ENCODE results near the gene HMCN2. TPM values are rescaled to one million over a fixed set of nuclear protein-coding genes. Genes with fewer than 3 reads are reported as not detected.

Gene HMCN2
- total and polyA plus RNA-seq, 2 of the 4 experiments (the other 2 are of a cell fraction), result 0.02 TPM; not detected in 1

DNA sequence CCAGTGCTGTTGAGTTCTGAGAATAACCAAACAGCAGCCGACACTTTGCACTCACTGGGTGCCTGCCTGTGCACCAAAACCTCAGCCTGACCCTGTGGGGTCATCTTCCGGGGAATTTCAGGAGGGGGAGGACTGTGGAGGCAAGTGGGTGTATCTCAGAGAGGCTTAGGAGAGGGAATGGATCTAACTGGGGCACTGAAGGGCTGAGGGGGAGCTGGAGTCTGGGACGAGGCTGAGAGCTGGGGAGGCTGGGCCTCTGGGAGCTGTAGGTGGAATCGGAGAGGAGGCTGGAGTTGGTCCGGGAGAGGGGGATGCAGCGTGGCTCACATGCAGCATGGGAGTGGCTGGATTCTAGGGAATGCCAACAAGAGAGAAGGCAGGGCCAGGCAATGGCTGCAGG lies 164.3 kb downstream of the HMCN2 start:
- no peaks in the 10 kb centered on the region for H3K9me1 ChIP-seq (ENCODE audit: insufficient read depth, low read length)
- no peak overlapping the region for H2BK120ac ChIP-seq (ENCODE audit: low read depth, low read length)
- H2AK9ac ChIP-seq (replicated peaks; ENCODE audit: low read depth, low read length, poor library complexity), result no peak overlapping the region
- no peak overlapping the region for H3K4ac ChIP-seq (ENCODE audit: low read depth, low read length)
- no peaks in the 10 kb centered on the region for H4K20me1 ChIP-seq (ENCODE audit: insufficient read depth, low read length)
- H4K91ac ChIP-seq (ENCODE audit: insufficient read depth, low read depth, low read length), result no peak overlapping the region
- H3K27me3 ChIP-seq (ENCODE audit: control insufficient read depth, insufficient read depth, low read length), result peaks cover 13% of the 10 kb centered on the region
- no peak overlapping the region for H4K8ac ChIP-seq (ENCODE audit: low read depth in 2 of 2, low read length in 2 of 2)
- no peak overlapping the region for H3K18ac ChIP-seq (ENCODE audit: low read depth, low read length)
- ChIA-PET CTCF (no interaction called here), POLR2A (ENCODE audit: unreplicated experiment) (no interaction called here)
- H3K9ac ChIP-seq (ENCODE audit: low read depth, low read length), result no peak overlapping the region
- no peak overlapping the region for H3K27ac ChIP-seq (ENCODE audit: insufficient read depth, low read length)
- no peak overlapping the region for H2BK20ac ChIP-seq (ENCODE audit: low read depth, low read length)
- H3K23ac ChIP-seq (ENCODE audit: low read depth, low read length), result no peak overlapping the region
- H3K4me1 ChIP-seq (ENCODE audit: control insufficient read depth, insufficient read depth, low read length), result peaks cover 2% of the 10 kb centered on the region
- no peak overlapping the region for H3K56ac ChIP-seq (ENCODE audit: extremely low read depth, insufficient read depth, low read length)
- no peak overlapping the region for H3K4me3 ChIP-seq (ENCODE audit: insufficient read depth, low read depth, low read length)
- no peak for ATAC-seq (ENCODE audit: low read depth)
- H3K4me2 ChIP-seq (ENCODE audit: low read depth, low read length), result no peak overlapping the region
- no peak overlapping the region for H2BK5ac ChIP-seq (ENCODE audit: low read depth, low read length, poor library complexity, severe bottlenecking)
- no peaks in the 10 kb centered on the region for H3K36me3 ChIP-seq (ENCODE audit: control insufficient read depth, insufficient read depth, low read length)
- no peak overlapping the region for H2AK5ac ChIP-seq (ENCODE audit: low read depth, low read length)
- TF ChIP-seq MXI1 (IDR thresholded peaks at IDR 0.05; ENCODE audit: borderline replicate concordance, low read depth, low read length) (no peak), NFE2L2 (IDR thresholded peaks at IDR 0.05; ENCODE audit: low read depth, low read length) (no peak), MAFK (IDR thresholded peaks at IDR 0.05; ENCODE audit: low read depth, low read length) (no peak), FOS (IDR thresholded peaks at IDR 0.05; ENCODE audit: low read depth, low read length) (no peak), CEBPB (IDR thresholded peaks at IDR 0.05; ENCODE audit: low read depth, low read length) (no peak), RCOR1 (IDR thresholded peaks at IDR 0.05; ENCODE audit: insufficient replicate concordance, low read length) (no peak), SMC3 (IDR thresholded peaks at IDR 0.05; ENCODE audit: low read depth, low read length) (no peak), POLR2A (IDR thresholded peaks at IDR 0.05; ENCODE audit: low read depth, low read length) (no peak), MAZ (IDR thresholded peaks at IDR 0.05; ENCODE audit: borderline replicate concordance, low read depth, low read length) (no peak), CHD1 (IDR thresholded peaks at IDR 0.05; ENCODE audit: low read depth, low read length) (no peak), BHLHE40 (IDR thresholded peaks at IDR 0.05; ENCODE audit: low read depth, low read length) (no peak), RFX5 (IDR thresholded peaks at IDR 0.05; ENCODE audit: low read depth, low read length) (no peak), RAD21 (IDR thresholded peaks at IDR 0.05; ENCODE audit: low read length) (no peak)
- TF ChIP-seq, protein P1, sequence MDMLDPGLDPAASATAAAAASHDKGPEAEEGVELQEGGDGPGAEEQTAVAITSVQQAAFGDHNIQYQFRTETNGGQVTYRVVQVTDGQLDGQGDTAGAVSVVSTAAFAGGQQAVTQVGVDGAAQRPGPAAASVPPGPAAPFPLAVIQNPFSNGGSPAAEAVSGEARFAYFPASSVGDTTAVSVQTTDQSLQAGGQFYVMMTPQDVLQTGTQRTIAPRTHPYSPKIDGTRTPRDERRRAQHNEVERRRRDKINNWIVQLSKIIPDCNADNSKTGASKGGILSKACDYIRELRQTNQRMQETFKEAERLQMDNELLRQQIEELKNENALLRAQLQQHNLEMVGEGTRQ (IDR thresholded peaks at IDR 0.05; ENCODE audit: low read depth, low read length), result no peak
- TF ChIP-seq, protein P2, sequence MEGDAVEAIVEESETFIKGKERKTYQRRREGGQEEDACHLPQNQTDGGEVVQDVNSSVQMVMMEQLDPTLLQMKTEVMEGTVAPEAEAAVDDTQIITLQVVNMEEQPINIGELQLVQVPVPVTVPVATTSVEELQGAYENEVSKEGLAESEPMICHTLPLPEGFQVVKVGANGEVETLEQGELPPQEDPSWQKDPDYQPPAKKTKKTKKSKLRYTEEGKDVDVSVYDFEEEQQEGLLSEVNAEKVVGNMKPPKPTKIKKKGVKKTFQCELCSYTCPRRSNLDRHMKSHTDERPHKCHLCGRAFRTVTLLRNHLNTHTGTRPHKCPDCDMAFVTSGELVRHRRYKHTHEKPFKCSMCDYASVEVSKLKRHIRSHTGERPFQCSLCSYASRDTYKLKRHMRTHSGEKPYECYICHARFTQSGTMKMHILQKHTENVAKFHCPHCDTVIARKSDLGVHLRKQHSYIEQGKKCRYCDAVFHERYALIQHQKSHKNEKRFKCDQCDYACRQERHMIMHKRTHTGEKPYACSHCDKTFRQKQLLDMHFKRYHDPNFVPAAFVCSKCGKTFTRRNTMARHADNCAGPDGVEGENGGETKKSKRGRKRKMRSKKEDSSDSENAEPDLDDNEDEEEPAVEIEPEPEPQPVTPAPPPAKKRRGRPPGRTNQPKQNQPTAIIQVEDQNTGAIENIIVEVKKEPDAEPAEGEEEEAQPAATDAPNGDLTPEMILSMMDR (conservative IDR thresholded peaks at IDR 0.05; ENCODE audit: low read depth, low read length), result no peak
- TF ChIP-seq, protein P3, sequence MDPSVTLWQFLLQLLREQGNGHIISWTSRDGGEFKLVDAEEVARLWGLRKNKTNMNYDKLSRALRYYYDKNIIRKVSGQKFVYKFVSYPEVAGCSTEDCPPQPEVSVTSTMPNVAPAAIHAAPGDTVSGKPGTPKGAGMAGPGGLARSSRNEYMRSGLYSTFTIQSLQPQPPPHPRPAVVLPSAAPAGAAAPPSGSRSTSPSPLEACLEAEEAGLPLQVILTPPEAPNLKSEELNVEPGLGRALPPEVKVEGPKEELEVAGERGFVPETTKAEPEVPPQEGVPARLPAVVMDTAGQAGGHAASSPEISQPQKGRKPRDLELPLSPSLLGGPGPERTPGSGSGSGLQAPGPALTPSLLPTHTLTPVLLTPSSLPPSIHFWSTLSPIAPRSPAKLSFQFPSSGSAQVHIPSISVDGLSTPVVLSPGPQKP (IDR thresholded peaks at IDR 0.05; ENCODE audit: borderline replicate concordance, low read depth, low read length), result no peak
- H3K9me3 ChIP-seq (ENCODE audit: control insufficient read depth, insufficient read depth, low read length), result no peaks in the 10 kb centered on the region
- H2AFZ ChIP-seq (replicated peaks; ENCODE audit: low read length, poor library complexity), result no peak overlapping the region
- H4K5ac ChIP-seq (ENCODE audit: low read depth, low read length), result no peak overlapping the region
- WGBS, 2 experiments (ENCODE audit: extremely low coverage in 2 of 2, insufficient read length in 1 of 2), result 49% methylated on average over 2 of the region's 6 CpGs; no CpG with 5 or more reads in 1 of the 2 experiments
- H2BK15ac ChIP-seq (ENCODE audit: low read depth, low read length), result no peak overlapping the region
- dilution Hi-C loops (cut with HindIII; ENCODE audit: low sequenced_read_pairs, unreplicated experiment) (no loop called here), in situ Hi-C loops (cut with MboI; ENCODE audit: low sequenced_read_pairs) (no loop called here), intact Hi-C loops (cut with micrococcal nuclease) (no loop called here)
- no peak overlapping the region for H3K14ac ChIP-seq (replicated peaks; ENCODE audit: low read depth, low read length)
- no peak for DNase-seq
- BruUV-seq (replicated peaks), result no TSS peak
- no peaks in the 10 kb centered on the region for H3K79me1 ChIP-seq (ENCODE audit: low read depth in 1 of 2, low read length in 2 of 2)
